SK-N-SH treated with all-trans-retinoic acid at 6 μM for 48 hours (cell line): ENCODE data around the gene NR1I3.
"Not testable (repeated sequence)": the region's sequence is repeated elsewhere in the genome, so short reads cannot be mapped to it uniquely, and the experiment has no call there.

Experiments
- ATAC-seq: fragments of 200-7000 bp; cut with Tn5 transposase; 3 replicates; pipeline ENCODE4 v1.9.1; 2020; ENCODE audit warnings: mild to moderate bottlenecking, moderate library complexity
- ARNTL ChIP-seq: fragments of 450-650 bp; formaldehyde crosslinking; IDR thresholded peaks from 2 replicates; pipeline ENCODE4 v1.5.0; 2020; ENCODE audit warnings: low read depth, mild to moderate bottlenecking, moderate library complexity, borderline replicate concordance
- BACH2 ChIP-seq: fragments of 250-450 bp; sonication (Bioruptor Pico); IDR thresholded peaks from 2 replicates; pipeline ENCODE4 v1.9.0; 2021; ENCODE audit warnings: mild to moderate bottlenecking, borderline replicate concordance
- CREB5 ChIP-seq: fragments of 250-450 bp; sonication (Bioruptor Pico); IDR thresholded peaks from 2 replicates; pipeline ENCODE4 v1.5.1; 2020; ENCODE audit warnings: low read depth, mild to moderate bottlenecking, moderate library complexity
- CSDC2 ChIP-seq: fragments of 250-450 bp; sonication (Bioruptor Pico); IDR thresholded peaks from 2 replicates; pipeline ENCODE4 v1.5.0; 2020; ENCODE audit warnings: mild to moderate bottlenecking, moderate library complexity
- ESRRG ChIP-seq: fragments of 250-450 bp; sonication (Bioruptor Pico); IDR thresholded peaks from 2 replicates; pipeline ENCODE4 v1.6.1; 2021; ENCODE audit warnings: mild to moderate bottlenecking
- GLIS3 ChIP-seq: fragments of 250-450 bp; sonication (Bioruptor Pico); IDR thresholded peaks from 2 replicates; pipeline ENCODE4 v1.5.0; 2020; ENCODE audit warnings: mild to moderate bottlenecking, moderate library complexity
- ISL1 ChIP-seq: fragments of 250-450 bp; sonication (Bioruptor Pico); IDR thresholded peaks from 2 replicates; pipeline ENCODE4 v2.1.2; 2022; ENCODE audit warnings: mild to moderate bottlenecking, moderate library complexity
- OSR1 ChIP-seq: fragments of 250-450 bp; sonication (Bioruptor Pico); IDR thresholded peaks from 2 replicates; pipeline ENCODE4 v1.8.0; 2022; ENCODE audit warnings: moderate library complexity, mild to moderate bottlenecking, inconsistent platforms
- POU6F1 ChIP-seq: fragments of 250-450 bp; sonication (Bioruptor Pico); IDR thresholded peaks from 2 replicates; pipeline ENCODE4 v1.8.0; 2021; ENCODE audit warnings: low read depth, mild to moderate bottlenecking, moderate library complexity, borderline replicate concordance
- PPARA ChIP-seq: fragments of 250-450 bp; sonication (Bioruptor Pico); IDR thresholded peaks from 2 replicates; pipeline ENCODE4 v1.5.0; 2020; ENCODE audit warnings: mild to moderate bottlenecking, borderline replicate concordance
- RARB ChIP-seq: fragments of 250-450 bp; sonication (Bioruptor Pico); IDR thresholded peaks from 2 replicates; pipeline ENCODE4 v1.8.0; 2021; ENCODE audit warnings: mild to moderate bottlenecking, moderate library complexity
- SNAI2 ChIP-seq: fragments of 250-450 bp; sonication (Bioruptor Pico); IDR thresholded peaks from 2 replicates; pipeline ENCODE4 v1.5.0; 2020; ENCODE audit warnings: mild to moderate bottlenecking, moderate library complexity
- TCF4 ChIP-seq: fragments of 250-450 bp; sonication (Bioruptor Pico); IDR thresholded peaks from 2 replicates; pipeline ENCODE4 v1.8.0; 2021; ENCODE audit warnings: mild to moderate bottlenecking, moderate library complexity, borderline replicate concordance
- TOX ChIP-seq: fragments of 250-450 bp; sonication (Bioruptor Pico); IDR thresholded peaks from 2 replicates; pipeline ENCODE4 v1.8.0; 2021; ENCODE audit warnings: mild to moderate bottlenecking, moderate library complexity, borderline replicate concordance
- ZC3H10 ChIP-seq: fragments of 250-450 bp; sonication (Bioruptor Pico); IDR thresholded peaks from 2 replicates; pipeline ENCODE4 v1.5.1; 2021; ENCODE audit warnings: mild to moderate bottlenecking, moderate library complexity
- ZFP3 ChIP-seq: fragments of 250-450 bp; sonication (Bioruptor Pico); IDR thresholded peaks from 2 replicates; pipeline ENCODE4 v1.5.0; 2020; ENCODE audit warnings: mild to moderate bottlenecking, moderate library complexity
- ZFP30 ChIP-seq: fragments of 450-650 bp; formaldehyde crosslinking; IDR thresholded peaks from 2 replicates; pipeline ENCODE4 v1.5.0; 2022; ENCODE audit warnings: mild to moderate bottlenecking, moderate library complexity
- ZNF565 ChIP-seq: fragments of 450-650 bp; formaldehyde crosslinking; conservative IDR thresholded peaks from 2 replicates; pipeline ENCODE4 v1.5.0; 2020; ENCODE audit warnings: low read depth, mild to moderate bottlenecking, moderate library complexity
- ZNF70 ChIP-seq: fragments of 450-650 bp; formaldehyde crosslinking; IDR thresholded peaks from 2 replicates; pipeline ENCODE4 v1.5.0; 2020; ENCODE audit warnings: mild to moderate bottlenecking, moderate library complexity
- ZNF8 ChIP-seq: fragments of 450-650 bp; formaldehyde crosslinking; IDR thresholded peaks from 2 replicates; pipeline ENCODE4 v1.5.0; 2020; ENCODE audit warnings: mild to moderate bottlenecking, moderate library complexity
- TF ChIP-seq, protein P1 (sequence below): fragments of 250-450 bp; sonication (Bioruptor Pico); IDR thresholded peaks from 2 replicates; pipeline ENCODE4 v1.5.0; 2020; ENCODE audit warnings: mild to moderate bottlenecking, moderate library complexity
- TF ChIP-seq, protein P2 (sequence below): fragments of 250-450 bp; sonication (Bioruptor Pico); IDR thresholded peaks from 2 replicates; pipeline ENCODE4 v1.5.1; 2021; ENCODE audit warnings: mild to moderate bottlenecking, moderate library complexity
- TF ChIP-seq, protein P3 (sequence below): fragments of 250-450 bp; sonication (Bioruptor Pico); IDR thresholded peaks from 2 replicates; pipeline ENCODE4 v1.8.0; 2020; ENCODE audit warnings: mild to moderate bottlenecking, moderate library complexity, borderline replicate concordance

The NR1I3 gene

DNA sequence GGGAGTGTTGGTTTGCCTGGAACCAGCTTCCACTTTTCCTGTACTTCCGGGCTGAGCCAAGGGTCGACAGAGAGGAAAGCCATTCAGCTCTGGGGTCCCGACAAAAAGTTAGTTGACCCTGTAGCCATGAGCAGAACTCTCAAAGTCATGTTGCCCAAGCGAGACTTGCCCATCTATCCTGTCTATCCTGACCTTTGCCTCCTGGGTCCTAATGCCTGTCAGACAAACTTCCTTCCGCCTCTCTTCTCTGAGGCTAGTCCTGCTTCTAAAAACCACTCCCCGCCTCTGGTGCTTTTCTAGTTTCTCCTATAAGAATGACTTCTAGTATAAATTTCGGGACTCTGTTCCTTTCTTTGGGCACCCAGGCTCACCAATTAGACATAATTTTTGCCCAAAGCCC, 12.8 kb upstream of the NR1I3 start (continued):
- TF ChIP-seq, protein P1, sequence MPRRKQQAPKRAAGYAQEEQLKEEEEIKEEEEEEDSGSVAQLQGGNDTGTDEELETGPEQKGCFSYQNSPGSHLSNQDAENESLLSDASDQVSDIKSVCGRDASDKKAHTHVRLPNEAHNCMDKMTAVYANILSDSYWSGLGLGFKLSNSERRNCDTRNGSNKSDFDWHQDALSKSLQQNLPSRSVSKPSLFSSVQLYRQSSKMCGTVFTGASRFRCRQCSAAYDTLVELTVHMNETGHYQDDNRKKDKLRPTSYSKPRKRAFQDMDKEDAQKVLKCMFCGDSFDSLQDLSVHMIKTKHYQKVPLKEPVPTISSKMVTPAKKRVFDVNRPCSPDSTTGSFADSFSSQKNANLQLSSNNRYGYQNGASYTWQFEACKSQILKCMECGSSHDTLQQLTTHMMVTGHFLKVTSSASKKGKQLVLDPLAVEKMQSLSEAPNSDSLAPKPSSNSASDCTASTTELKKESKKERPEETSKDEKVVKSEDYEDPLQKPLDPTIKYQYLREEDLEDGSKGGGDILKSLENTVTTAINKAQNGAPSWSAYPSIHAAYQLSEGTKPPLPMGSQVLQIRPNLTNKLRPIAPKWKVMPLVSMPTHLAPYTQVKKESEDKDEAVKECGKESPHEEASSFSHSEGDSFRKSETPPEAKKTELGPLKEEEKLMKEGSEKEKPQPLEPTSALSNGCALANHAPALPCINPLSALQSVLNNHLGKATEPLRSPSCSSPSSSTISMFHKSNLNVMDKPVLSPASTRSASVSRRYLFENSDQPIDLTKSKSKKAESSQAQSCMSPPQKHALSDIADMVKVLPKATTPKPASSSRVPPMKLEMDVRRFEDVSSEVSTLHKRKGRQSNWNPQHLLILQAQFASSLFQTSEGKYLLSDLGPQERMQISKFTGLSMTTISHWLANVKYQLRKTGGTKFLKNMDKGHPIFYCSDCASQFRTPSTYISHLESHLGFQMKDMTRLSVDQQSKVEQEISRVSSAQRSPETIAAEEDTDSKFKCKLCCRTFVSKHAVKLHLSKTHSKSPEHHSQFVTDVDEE (CRISPR knock-in tag): no peak
- TF ChIP-seq ARNTL (CRISPR knock-in tag) (no peak), GLIS3 (no peak), ZNF70 (CRISPR knock-in tag) (no peak), ZC3H10 (CRISPR knock-in tag) (no peak), TOX (CRISPR knock-in tag) (no peak), RARB (CRISPR knock-in tag) (no peak), CREB5 (CRISPR knock-in tag) (no peak), ISL1 (CRISPR knock-in tag) (no peak), ZFP30 (CRISPR knock-in tag) (no peak)
- TF ChIP-seq, protein P2, sequence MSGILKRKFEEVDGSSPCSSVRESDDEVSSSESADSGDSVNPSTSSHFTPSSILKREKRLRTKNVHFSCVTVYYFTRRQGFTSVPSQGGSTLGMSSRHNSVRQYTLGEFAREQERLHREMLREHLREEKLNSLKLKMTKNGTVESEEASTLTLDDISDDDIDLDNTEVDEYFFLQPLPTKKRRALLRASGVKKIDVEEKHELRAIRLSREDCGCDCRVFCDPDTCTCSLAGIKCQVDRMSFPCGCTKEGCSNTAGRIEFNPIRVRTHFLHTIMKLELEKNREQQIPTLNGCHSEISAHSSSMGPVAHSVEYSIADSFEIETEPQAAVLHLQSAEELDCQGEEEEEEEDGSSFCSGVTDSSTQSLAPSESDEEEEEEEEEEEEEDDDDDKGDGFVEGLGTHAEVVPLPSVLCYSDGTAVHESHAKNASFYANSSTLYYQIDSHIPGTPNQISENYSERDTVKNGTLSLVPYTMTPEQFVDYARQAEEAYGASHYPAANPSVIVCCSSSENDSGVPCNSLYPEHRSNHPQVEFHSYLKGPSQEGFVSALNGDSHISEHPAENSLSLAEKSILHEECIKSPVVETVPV (CRISPR knock-in tag): no peak

DNA sequence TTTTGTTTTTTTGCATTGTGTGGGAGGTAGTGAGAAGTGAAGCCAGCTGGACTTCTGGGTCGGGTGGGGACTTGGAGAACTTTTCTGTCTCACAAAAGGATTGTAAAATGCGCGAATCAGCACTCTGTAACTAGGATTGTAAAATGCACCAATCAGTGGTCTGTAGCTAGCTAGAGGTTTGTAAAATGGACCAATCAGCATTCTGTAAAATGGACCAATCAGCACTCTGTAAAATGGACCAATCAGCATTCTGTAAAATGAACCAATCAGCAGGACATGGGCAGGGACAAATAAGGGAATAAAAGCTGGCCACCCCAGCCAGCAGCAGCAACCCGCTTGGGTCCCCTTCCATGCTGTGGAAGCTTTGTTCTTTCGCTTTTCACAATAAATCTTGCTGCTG, 12.1 kb upstream of the NR1I3 start:
- ATAC-seq: not testable (repeated sequence)

DNA sequence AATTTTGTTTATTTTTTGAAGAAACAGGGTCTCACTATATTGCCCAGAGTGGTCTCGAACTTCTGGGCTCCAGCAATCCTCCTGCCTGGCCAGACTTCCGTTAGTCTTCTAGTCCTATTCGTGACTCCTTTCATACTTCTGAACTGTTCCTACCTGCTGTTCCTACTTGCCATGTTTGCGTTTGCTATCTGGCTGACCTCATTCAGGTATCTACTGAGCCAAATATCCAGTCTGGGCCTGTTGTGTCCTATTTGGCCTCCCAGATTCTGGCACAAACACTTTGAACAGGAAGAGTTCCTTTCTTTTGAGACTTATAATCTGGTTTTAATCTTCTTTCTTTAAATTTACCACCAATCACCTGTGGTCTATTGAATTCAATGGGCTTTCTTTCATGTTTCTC, 6.9 kb upstream of the NR1I3 start:
- no peak for ATAC-seq
- no peak for TF ChIP-seq TCF4 (CRISPR knock-in tag)
- TF ChIP-seq, protein P1 (CRISPR knock-in tag): no peak
- TF ChIP-seq, protein P3, sequence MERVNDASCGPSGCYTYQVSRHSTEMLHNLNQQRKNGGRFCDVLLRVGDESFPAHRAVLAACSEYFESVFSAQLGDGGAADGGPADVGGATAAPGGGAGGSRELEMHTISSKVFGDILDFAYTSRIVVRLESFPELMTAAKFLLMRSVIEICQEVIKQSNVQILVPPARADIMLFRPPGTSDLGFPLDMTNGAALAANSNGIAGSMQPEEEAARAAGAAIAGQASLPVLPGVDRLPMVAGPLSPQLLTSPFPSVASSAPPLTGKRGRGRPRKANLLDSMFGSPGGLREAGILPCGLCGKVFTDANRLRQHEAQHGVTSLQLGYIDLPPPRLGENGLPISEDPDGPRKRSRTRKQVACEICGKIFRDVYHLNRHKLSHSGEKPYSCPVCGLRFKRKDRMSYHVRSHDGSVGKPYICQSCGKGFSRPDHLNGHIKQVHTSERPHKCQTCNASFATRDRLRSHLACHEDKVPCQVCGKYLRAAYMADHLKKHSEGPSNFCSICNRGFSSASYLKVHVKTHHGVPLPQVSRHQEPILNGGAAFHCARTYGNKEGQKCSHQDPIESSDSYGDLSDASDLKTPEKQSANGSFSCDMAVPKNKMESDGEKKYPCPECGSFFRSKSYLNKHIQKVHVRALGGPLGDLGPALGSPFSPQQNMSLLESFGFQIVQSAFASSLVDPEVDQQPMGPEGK (CRISPR knock-in tag): no peak
- no peak for TF ChIP-seq ARNTL (CRISPR knock-in tag)
- TF ChIP-seq ZNF70 (CRISPR knock-in tag): no peak
- TF ChIP-seq, protein P2 (CRISPR knock-in tag): no peak
- no peak for TF ChIP-seq BACH2 (CRISPR knock-in tag)
- no peak for TF ChIP-seq POU6F1
- no peak for TF ChIP-seq RARB (CRISPR knock-in tag)
- no peak for TF ChIP-seq GLIS3
- no peak for TF ChIP-seq ZFP3
- TF ChIP-seq ZNF565: no peak
- TF ChIP-seq SNAI2 (CRISPR knock-in tag): no peak
- TF ChIP-seq ZC3H10 (CRISPR knock-in tag): no peak
- TF ChIP-seq OSR1: no peak
- no peak for TF ChIP-seq ZFP30 (CRISPR knock-in tag)
- TF ChIP-seq ZNF8 (CRISPR knock-in tag): no peak
- TF ChIP-seq PPARA: no peak
- TF ChIP-seq ESRRG (CRISPR knock-in tag): no peak
- no peak for TF ChIP-seq CSDC2
- TF ChIP-seq, all 23 proteins: peak for 0
